Prostate gland (tissue), 2 donors: ENCODE results near the gene SEMA3G. TPM values are rescaled to one million over a fixed set of nuclear protein-coding genes. Genes with fewer than 3 reads are reported as not detected.

ENCODE experiments used
- DNase-seq: peaks from one replicate; pipeline ENCODE4 v3.0.0-alpha.2; 2019; ENCODE audit warnings: low spot score
- H3K27ac ChIP-seq, 2 donors: fragments of 200-600 bp; sonication (generic); 2 replicates each; pipeline ENCODE4 v1.5.1; 2017 to 2019
- H3K27me3 ChIP-seq: fragments of 200-600 bp; sonication (generic); replicated peaks from 2 replicates; pipeline ENCODE4 v1.5.1; 2019; ENCODE audit not compliant: insufficient read depth
- H3K36me3 ChIP-seq, 2 donors: fragments of 200-600 bp; sonication (generic); 1 replicate in 1 of 2; 2 replicates in 1 of 2; pipeline versions ENCODE4 v1.5.1 to v1.8.1; 2017 to 2019
- H3K4me1 ChIP-seq: fragments of 200-600 bp; sonication (generic); replicated peaks from 2 replicates; pipeline ENCODE4 v1.5.1; 2019
- H3K4me3 ChIP-seq, 2 donors: fragments of 200-600 bp; sonication (generic); 2 replicates each; pipeline ENCODE4 v1.5.1; 2017 to 2019
- H3K9me3 ChIP-seq: fragments of 200-600 bp; sonication (generic); 2 replicates; pipeline ENCODE4 v1.5.1; 2017
- CTCF ChIP-seq, 4 experiments: fragments of 200-600 bp in 2 of 4; fragments of 450-650 bp in 2 of 4; sonication (generic) in 2 of 4; IDR thresholded peaks; 1 replicate in 3 of 4; 2 replicates in 1 of 4; pipeline ENCODE4 v1.5.1; 2016 to 2019; ENCODE audit warnings: antibody characterized with exemption in 4 of 4, mild to moderate bottlenecking in 2 of 4, moderate library complexity in 2 of 4
- POLR2A ChIP-seq: fragments of 450-650 bp; IDR thresholded peaks from one replicate; pipeline ENCODE4 v1.6.1; 2016; ENCODE audit warnings: antibody characterized with exemption, mild to moderate bottlenecking
- POLR2AphosphoS5 ChIP-seq: sonication (generic); formaldehyde crosslinking; IDR thresholded peaks from one replicate; pipeline ENCODE4 v1.6.1; 2017; ENCODE audit warnings: antibody characterized with exemption
- WGBS: methylation state at CpG from one replicate; pipeline ENCODE4 v1.1.5; 2018; 5-methylcytosine and 5-hydroxymethylcytosine counted together
- intact Hi-C: fragments of 100-400 bp; cut with DNase I; formaldehyde crosslinking; loops from one replicate; pipeline ENCODE4 v1.14.2; 2022
- total RNA-seq, 2 donors: library from RNA; depleted of rRNA; stranded (reverse); fragments of >200 nt; gene quantifications; one replicate each; pipeline ENCODE4 v1.1.0, GENCODE V29; 2016

The SEMA3G gene
- total RNA-seq, 2 donors from 2014 or later: 3.5 to 7.6 TPM

- Histone ChIP-seq H3K27me3 (no peaks in the 10 kb centered on the region), H3K9me3 (no peaks in the 10 kb centered on the region), H3K36me3 (peaks cover 3 to 9% of the 10 kb centered on the region in 2 donors), H3K4me3 (peak overlapping the region; percentile 95 to 100), H3K4me1 (no peaks in the 10 kb centered on the region), H3K27ac (peak overlapping the region; percentile 94 to 96)
- DNase-seq: no peak
- 39% methylated on average over 11 of the region's 11 CpGs for WGBS
- intact Hi-C loops: no loop called here
- no peak for TF ChIP-seq POLR2AphosphoS5
- no peak for TF ChIP-seq POLR2A
- TF ChIP-seq CTCF (IDR thresholded peaks at IDR 0.05): no peak
Measured at GRCh38 chr3:52454938-52455282, 10.0 kb upstream of the SEMA3G start.

- Histone ChIP-seq H3K4me3 (peak overlapping the region in 1 of 2 donors; percentile 95), H3K4me1 (no peaks in the 10 kb centered on the region), H3K27ac (peak overlapping the region; percentile 94 to 96), H3K36me3 (peaks cover 3 to 9% of the 10 kb centered on the region in 2 donors), H3K27me3 (no peaks in the 10 kb centered on the region), H3K9me3 (no peaks in the 10 kb centered on the region)
- intact Hi-C loops: no loop called here
- no peak for DNase-seq
- TF ChIP-seq POLR2AphosphoS5: no peak
- no peak for TF ChIP-seq POLR2A
- TF ChIP-seq CTCF (IDR thresholded peaks at IDR 0.05): no peak
- WGBS: 56% methylated on average over 8 of the region's 8 CpGs
Measured at GRCh38 chr3:52454250-52454937, 9.5 kb upstream of the SEMA3G start.

- WGBS: 75% methylated on average over 16 of the region's 16 CpGs
Measured at GRCh38 chr3:52453496-52454249, 8.8 kb upstream of the SEMA3G start, which contains the start of gene TNNC1. Gene TNNC1, minus strand, starts transcription at chr3:52454041. Its CDS starts 26 bp downstream, at chr3:52454015.

GRCh38 chr3:52452570-52453221 is 7.8 kb upstream of the SEMA3G start:
- DNase-seq: no peak
- H3K4me1 ChIP-seq: no peaks in the 10 kb centered on the region
- H3K36me3 ChIP-seq: no peaks in the 10 kb centered on the region
- intact Hi-C loops: no loop called here
- no peak for TF ChIP-seq POLR2AphosphoS5
- TF ChIP-seq CTCF (IDR thresholded peaks at IDR 0.05): no peak
- TF ChIP-seq POLR2A: no peak
- H3K4me3 ChIP-seq: no peak overlapping the region
- WGBS: 70% methylated on average over 11 of the region's 11 CpGs
- no peaks in the 10 kb centered on the region for H3K27me3 ChIP-seq
- no peaks in the 10 kb centered on the region for H3K9me3 ChIP-seq
- peak overlapping the region in 1 of 2 donors; percentile 5 for H3K27ac ChIP-seq

More at GRCh38 chr3:52453496-52454249, 8.8 kb upstream of the SEMA3G start, which contains the start of gene TNNC1:
- Histone ChIP-seq H3K4me3 (peak within 1 kb of the TSS in 1 of 2 donors; percentile 95), H3K4me1 (no peaks in the 10 kb centered on the region), H3K9me3 (no peaks in the 10 kb centered on the region), H3K27ac (peak within 1 kb of the TSS; percentile 94 to 96), H3K27me3 (no peaks in the 10 kb centered on the region), H3K36me3 (peaks cover 0 to 2% of the 10 kb centered on the region in 2 donors)
- intact Hi-C loops: no loop called here
- DNase-seq: no peak
- TF ChIP-seq POLR2A (no peak), POLR2AphosphoS5 (no peak), CTCF (IDR thresholded peaks at IDR 0.05) (no peak)
